Activated CD4-positive, alpha-beta T cell treated with anti-CD3 and anti-CD28 coated beads, Interleukin-2, Interleukin-6, amounts not matched to agents 100 ng/mL and 50 ng/mL, durations not matched to agents 16 hours and 8 hours (primary cell): ENCODE data around the gene TSEN54.

Source experiments
- DNase-seq: peaks from one replicate; pipeline ENCODE4 v3.0.0-alpha.2; 2020

TSEN54 gene

GRCh38 chr17:75489511-75489955, 26.8 kb upstream of the TSEN54 start:
- DNase-seq = no peak

- no peak for DNase-seq
Measured at GRCh38 chr17:75490173-75490743, 26.1 kb upstream of the TSEN54 start.

GRCh38 chr17:75490953-75491649, 25.2 kb upstream of the TSEN54 start:
- DNase-seq = no peak

GRCh38 chr17:75491680-75492079, 24.6 kb upstream of the TSEN54 start:
- DNase-seq = no peak

- no peak for DNase-seq
Measured at GRCh38 chr17:75492555-75493168, 23.7 kb upstream of the TSEN54 start.

- DNase-seq = no peak
Measured at GRCh38 chr17:75493476-75494129, 22.7 kb upstream of the TSEN54 start.

- DNase-seq = no peak
Measured at GRCh38 chr17:75494326-75494877, 21.9 kb upstream of the TSEN54 start.

- DNase-seq = no peak
Measured at GRCh38 chr17:75496005-75496404, 20.3 kb upstream of the TSEN54 start.

- no peak for DNase-seq
Measured at GRCh38 chr17:75498039-75498725, 18.1 kb upstream of the TSEN54 start.

- DNase-seq = no peak
Measured at GRCh38 chr17:75498726-75499213, 17.6 kb upstream of the TSEN54 start.

GRCh38 chr17:75499313-75500022, 16.9 kb upstream of the TSEN54 start:
- DNase-seq = no peak

GRCh38 chr17:75500419-75501216, 15.7 kb upstream of the TSEN54 start:
- DNase-seq = no peak

- DNase-seq = no peak
Measured at GRCh38 chr17:75501378-75502071, 14.8 kb upstream of the TSEN54 start.

GRCh38 chr17:75502072-75502720, 14.1 kb upstream of the TSEN54 start:
- no peak for DNase-seq

GRCh38 chr17:75502721-75503329, 13.5 kb upstream of the TSEN54 start:
- DNase-seq = no peak

GRCh38 chr17:75503337-75503950, 12.9 kb upstream of the TSEN54 start:
- no peak for DNase-seq

GRCh38 chr17:75503976-75504346, 12.4 kb upstream of the TSEN54 start:
- DNase-seq = no peak

GRCh38 chr17:75504347-75505151, 11.8 kb upstream of the TSEN54 start:
- DNase-seq = peak; percentile 51

- DNase-seq = no peak
Measured at GRCh38 chr17:75505152-75505409, 11.2 kb upstream of the TSEN54 start.
